ENCODE measurements around the gene ARHGAP23.

Gene ARHGAP23

GRCh38 chr17:38442548-38442947 lies 14.3 kb downstream of the ARHGAP23 start:
- no peak for DNase-seq

GRCh38 chr17:38443356-38444031 lies 15.2 kb downstream of the ARHGAP23 start:
- no peak for DNase-seq

GRCh38 chr17:38444151-38444550 lies 15.9 kb downstream of the ARHGAP23 start:
- peak; percentile 46 to 48 for DNase-seq

DNA sequence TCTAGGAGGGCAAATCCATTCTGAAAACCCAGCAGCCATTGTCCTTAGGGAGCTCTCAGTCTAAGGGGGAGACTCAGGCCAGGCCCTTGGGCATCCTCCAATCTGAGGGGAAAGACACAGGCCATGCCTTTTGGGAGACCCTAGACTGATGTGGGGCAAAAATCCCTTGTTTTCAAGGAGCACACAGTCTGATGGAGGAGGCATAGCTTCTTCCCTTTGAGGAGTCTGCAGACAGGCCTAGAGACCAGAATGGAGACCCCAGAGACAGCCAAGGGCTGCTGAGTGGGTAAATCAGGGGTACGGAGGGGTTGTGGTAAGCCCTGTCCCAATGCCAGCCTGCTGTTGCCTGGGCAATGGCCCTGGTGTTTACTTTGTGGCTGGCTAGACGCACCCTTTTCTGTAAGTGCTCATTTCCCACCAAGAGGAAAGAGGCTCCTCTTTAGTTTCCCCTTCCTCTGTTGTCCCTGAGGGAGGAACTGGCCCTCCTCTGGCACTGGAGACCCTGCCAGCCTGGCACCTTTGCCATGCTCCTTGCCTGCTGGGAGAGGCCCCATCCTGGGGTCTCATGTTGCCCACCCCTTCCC lies 19.3 kb downstream of the ARHGAP23 start:
- DNase-seq, result no peak

- no peak for DNase-seq
Measured at GRCh38 chr17:38448208-38448771, 20.0 kb downstream of the ARHGAP23 start.

- no peak for DNase-seq
Measured at GRCh38 chr17:38449364-38449763, 21.1 kb downstream of the ARHGAP23 start.

- DNase-seq, result no peak
Measured at GRCh38 chr17:38450557-38451029, 22.3 kb downstream of the ARHGAP23 start.

DNA sequence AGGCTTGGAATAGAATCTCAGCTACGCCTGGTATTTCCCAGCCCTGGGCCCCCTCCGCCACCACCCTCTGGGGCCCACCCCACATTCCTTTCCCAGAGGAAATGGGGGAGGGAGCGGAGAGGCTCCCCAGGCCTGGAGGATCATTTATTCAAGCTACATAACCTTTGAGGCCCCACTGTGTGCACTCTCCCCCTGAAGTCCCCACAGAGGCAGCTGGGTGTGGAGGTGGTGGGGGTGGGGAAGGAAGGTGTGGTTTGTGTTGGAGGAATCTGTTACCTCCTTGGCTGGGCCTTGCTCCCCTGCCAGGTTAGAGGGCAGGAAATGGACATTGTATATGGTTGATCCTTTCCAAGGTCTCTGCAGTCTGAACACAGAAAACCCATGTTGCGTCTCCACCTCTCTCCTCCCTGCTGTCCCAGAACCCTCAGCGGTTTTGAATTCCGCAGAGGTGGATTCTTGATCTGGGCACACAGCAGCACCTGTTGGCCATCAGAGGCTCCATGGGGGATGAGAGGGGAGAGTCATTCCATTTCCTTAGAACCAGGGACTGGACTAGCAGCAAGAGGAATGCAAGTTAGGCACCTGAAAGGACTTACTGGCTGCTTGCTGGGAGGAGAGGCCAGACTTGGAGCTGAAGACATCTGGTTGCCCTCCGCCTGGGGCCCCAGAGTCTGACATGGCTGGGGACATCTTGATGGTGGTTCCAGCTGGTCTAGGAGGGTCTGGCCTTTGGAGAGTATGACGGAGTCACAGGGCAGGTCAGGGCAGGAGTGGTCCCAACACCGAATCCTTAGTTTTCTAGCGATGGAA lies 23.0 kb downstream of the ARHGAP23 start:
- no peak for DNase-seq

DNA sequence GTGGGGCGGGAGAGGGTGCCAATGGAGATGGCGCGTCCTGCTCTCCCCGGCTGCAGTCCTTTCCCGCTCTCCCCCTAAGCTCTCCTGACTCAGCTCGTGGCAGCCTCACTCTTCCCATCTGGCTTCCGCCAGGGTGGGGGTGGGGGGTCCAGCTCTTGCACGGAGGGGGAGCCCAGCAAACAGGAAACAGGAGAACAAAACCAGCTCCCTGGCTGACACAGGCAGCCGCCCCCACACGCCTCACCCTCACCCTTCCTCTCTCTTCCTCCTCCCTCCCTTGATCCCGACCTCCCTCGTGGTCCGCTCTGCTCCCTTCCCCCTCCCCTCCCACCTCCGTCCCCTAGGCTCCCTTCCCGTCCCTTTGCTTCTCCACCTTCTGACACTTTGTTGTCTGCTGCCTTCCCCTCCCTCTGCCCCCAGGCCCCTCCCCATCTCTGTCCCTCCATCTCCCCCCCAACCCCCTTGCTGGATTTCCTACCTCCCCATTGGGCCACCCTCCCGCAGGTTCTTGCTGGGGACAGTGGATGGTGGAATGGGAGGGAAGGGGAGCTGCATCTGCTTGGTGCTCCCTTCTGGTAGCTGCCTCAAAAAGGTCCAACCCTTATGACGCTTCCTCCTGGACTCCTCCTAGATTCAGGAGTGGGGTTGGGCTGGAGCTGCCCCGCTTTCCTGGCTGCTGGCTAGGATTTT lies 23.7 kb downstream of the ARHGAP23 start:
- no peak for DNase-seq

DNA sequence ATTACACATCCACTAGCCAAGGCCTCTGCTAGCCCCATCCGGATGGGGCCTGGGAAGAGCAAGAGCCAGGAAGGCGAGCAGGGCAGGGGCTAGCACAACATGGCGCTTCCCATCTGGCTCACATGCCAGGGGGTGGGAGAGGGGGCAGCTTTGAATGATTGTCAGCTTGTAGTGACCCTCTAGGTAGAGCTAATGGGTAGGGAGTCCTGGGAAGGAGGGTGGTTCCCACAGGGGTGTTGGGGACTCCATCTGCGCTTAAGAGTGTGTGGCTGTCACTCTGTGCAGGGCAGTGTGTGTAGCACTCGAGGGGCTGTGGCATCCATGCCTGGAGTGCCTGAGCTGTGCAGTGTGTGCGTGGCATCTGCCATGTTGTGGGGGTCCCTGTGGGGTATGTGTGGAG lies 24.5 kb downstream of the ARHGAP23 start:
- DNase-seq, result no peak

DNA sequence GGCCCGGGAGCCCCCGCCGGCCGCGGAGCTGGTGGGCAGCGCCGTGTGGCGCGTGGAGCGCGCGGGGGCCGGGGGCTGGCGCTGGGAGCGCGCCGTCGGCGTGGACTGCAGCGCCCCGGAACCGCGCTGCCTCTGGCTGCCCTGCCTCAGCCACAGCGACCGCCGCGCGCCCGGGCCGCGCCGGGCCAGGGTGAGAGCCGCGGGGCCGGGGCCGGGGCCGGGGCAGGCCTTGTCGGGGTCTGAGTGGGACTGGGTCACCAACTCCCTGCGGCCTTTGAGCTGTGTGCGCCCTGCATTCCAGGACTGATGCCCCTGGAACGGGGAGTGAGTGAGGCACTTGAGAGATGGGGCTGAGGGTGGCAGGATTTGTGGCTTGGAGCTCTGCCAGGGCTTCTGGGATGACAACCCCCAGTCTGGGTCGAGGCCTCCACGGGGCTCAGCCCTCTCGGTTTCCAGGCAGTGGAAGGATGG lies 25.7 kb downstream of the ARHGAP23 start:
- no peak for DNase-seq

- no peak for DNase-seq
Measured at GRCh38 chr17:38454532-38454931, 26.3 kb downstream of the ARHGAP23 start.

DNA sequence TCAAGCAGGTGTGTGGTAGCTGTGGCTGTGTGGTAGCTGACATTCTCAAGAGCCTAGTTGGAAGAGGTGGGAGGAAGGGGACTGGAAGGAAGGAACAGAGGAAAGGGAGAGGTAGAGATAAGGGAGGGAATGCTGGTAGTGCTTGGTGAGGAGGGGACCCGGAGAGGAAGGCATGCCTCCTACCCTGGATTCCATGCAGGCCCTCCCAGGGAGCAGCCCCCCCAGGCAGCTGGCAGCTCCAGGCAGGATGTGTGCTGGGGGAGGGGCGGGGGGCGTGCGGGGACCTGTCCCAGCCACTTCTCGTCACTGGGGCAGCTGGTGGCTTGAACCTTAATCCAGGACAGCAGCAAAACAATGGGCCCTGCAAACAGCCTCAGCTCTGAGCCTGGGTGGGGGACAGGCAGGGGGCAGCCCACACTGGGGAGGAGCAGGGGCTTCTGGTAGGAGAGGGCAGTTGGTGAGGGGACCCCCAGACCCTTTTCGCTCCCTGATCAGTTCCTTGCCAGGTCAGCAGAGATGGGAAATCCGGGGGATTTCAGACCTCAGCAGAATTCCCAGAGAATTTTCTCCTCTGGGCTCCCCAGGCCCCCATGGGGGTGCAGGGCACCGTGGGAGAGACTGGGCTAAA lies 27.1 kb downstream of the ARHGAP23 start:
- no peak for DNase-seq

DNA sequence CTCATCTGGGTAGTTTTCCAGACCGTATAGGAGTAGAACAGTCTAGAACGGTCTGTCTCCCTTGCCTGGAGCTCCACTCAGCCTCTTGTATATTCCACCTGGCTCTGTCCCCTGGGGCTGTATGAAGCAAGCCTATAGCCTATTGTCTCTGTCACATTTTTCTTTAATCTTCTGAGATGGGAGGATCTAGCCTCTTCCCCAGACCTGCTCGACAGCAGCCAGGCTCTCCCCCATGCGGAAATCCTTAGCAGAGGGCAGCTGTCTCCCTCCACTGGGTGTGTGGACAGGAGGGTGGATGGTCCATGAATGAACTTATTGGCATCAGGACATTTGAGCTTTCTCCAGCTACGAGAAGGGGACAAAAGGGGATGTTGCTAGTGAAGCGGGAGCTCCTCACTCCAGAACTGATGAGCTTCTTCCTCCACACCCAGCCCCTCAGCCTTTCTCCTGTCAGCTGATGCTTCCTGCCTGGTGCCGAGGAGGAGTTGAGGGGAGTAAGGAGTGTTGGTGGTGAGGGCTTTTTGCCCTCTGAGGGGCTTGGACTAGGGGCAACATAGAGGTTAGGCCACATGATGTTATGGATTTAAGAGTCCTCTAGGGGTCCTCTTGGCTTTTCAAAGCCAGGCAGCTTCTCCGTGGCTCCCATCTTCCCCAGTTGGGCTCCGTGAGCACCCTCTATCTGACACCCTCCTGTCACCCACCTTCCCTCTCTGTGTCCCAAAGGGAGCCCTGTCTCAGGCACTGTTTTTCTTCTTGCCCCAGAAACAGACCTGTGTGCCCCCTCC lies 28.0 kb downstream of the ARHGAP23 start:
- DNase-seq, result no peak

GRCh38 chr17:38457577-38458371 lies 29.5 kb downstream of the ARHGAP23 start:
- no peak for DNase-seq

GRCh38 chr17:38458521-38458920 lies 30.3 kb downstream of the ARHGAP23 start:
- no peak for DNase-seq

DNA sequence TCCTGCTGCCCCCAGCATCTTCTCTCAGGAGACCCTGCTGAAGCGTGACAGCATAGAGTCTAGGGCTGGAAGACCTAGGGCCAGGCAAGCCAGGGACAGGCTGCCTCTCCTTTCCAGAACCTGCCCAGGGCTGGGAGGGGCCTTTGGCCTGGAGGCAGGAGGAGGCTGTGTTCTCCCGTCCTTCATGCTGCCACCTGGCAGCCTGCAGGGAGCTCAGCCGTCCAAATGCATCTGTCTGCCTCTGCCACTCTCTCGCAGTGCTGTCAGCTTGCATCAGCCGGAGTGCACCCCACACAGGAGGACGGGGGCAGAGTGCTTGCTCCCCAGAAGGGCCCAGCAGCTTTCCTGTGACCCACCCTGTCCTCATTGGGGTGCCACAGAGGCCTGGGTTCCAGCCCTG lies 31.3 kb downstream of the ARHGAP23 start:
- DNase-seq, result no peak

- DNase-seq, result no peak
Measured at GRCh38 chr17:38460082-38460715, 31.9 kb downstream of the ARHGAP23 start.

DNA sequence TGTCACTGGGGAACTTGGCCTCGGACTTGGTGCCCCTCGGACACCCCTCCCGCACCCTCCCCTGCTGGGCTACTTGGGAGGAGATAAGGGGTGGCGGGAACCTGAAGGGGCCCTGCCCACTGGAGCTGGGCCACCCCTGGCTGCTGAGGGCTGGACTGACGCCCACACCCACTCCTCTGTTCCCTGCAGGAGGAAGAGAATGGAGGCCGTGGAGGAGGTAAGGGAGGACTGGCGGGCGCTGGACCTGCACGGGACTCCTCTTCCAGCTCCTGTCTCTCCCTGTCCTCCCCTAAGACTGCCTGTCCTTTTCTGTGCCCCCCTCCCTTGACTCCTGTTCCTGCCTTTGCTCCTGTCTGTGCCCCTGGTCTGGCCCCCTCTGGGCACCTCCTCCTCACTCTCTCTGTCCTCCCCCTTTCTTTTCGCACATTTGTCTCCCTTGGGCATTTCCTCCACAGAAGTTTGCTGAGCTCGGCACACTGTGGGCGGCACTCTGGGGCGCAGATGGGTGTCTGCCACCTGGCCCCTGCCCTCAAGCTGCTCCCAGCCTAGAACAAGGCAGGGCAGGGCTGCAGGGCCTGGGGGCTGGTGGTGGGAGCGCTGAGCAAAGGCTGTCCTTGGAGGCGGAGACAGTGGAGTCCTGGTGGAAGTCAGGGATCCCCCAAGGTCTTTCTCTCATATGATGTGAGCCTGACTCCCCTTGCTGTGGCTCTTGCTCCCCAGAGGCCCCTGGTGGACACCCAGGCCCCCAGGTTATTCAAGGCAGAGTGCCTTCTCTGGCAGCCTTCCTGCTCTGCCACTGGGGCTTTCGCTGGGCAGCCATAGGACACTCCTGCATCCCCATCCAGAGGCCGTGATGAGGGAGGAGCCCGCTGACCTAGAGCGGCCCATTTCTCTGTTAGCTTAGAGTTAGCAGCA lies 32.7 kb downstream of the ARHGAP23 start:
- DNase-seq, result no peak
